ENCODE data around the gene RPS15.

Gene RPS15

GRCh38 chr19:1393841-1394240 lies 44.4 kb upstream of the RPS15 start:
- Histone ChIP-seq H3K27ac (ENCODE audit: low read depth, low read length, poor library complexity, severe bottlenecking) (no peak overlapping the region), H2AFZ (ENCODE audit: low read length) (no peak overlapping the region), H3K9ac (ENCODE audit: low read length) (no peak overlapping the region), H3K9me3 (ENCODE audit: low read length) (no peaks in the 10 kb centered on the region), H3K4me1 (ENCODE audit: insufficient read depth, low read length, severe bottlenecking) (no peaks in the 10 kb centered on the region), H3K27me3 (ENCODE audit: insufficient read depth, low read length) (no peaks in the 10 kb centered on the region), H3K4me2 (ENCODE audit: low read length) (no peak overlapping the region), H4K20me1 (ENCODE audit: insufficient read depth, low read length) (no peaks in the 10 kb centered on the region), H3K36me3 (ENCODE audit: insufficient read depth, low read length) (peaks cover 60% of the 10 kb centered on the region), H3K79me2 (ENCODE audit: insufficient read depth, low read length) (no peaks in the 10 kb centered on the region), H3F3A (ENCODE audit: insufficient read depth, low read length) (no peaks in the 10 kb centered on the region), H3K4me3 (ENCODE audit: low read depth, low read length, poor library complexity, severe bottlenecking) (no peak overlapping the region), H3K9me2 (ENCODE audit: low read depth, low read length) (no peaks in the 10 kb centered on the region)
- TF ChIP-seq EZH2 (IDR thresholded peaks at IDR 0.05; ENCODE audit: borderline replicate concordance, low read length) (no peak), CTCF (IDR thresholded peaks at IDR 0.05; ENCODE audit: low read length) (no peak)

GRCh38 chr19:1394252-1395193 lies 43.7 kb upstream of the RPS15 start:
- H3K27ac ChIP-seq (ENCODE audit: low read depth, low read length, poor library complexity, severe bottlenecking): no peak overlapping the region
- H3K36me3 ChIP-seq (ENCODE audit: insufficient read depth, low read length): peaks cover 53% of the 10 kb centered on the region
- no peak for TF ChIP-seq EZH2 (IDR thresholded peaks at IDR 0.05; ENCODE audit: borderline replicate concordance, low read length)
- no peaks in the 10 kb centered on the region for H3F3A ChIP-seq (ENCODE audit: insufficient read depth, low read length)
- H3K4me3 ChIP-seq (ENCODE audit: low read depth, low read length, poor library complexity, severe bottlenecking): no peak overlapping the region
- no peaks in the 10 kb centered on the region for H3K4me1 ChIP-seq (ENCODE audit: insufficient read depth, low read length, severe bottlenecking)
- no peaks in the 10 kb centered on the region for H3K79me2 ChIP-seq (ENCODE audit: insufficient read depth, low read length)
- H3K9ac ChIP-seq (ENCODE audit: low read length): no peak overlapping the region
- no peak overlapping the region for H3K4me2 ChIP-seq (ENCODE audit: low read length)
- no peaks in the 10 kb centered on the region for H3K27me3 ChIP-seq (ENCODE audit: insufficient read depth, low read length)
- no peaks in the 10 kb centered on the region for H4K20me1 ChIP-seq (ENCODE audit: insufficient read depth, low read length)
- H3K9me3 ChIP-seq (ENCODE audit: low read length): no peaks in the 10 kb centered on the region
- H2AFZ ChIP-seq (ENCODE audit: low read length): no peak overlapping the region
- no peaks in the 10 kb centered on the region for H3K9me2 ChIP-seq (ENCODE audit: low read depth, low read length)

- Histone ChIP-seq H3K9me3 (ENCODE audit: low read length) (no peaks in the 10 kb centered on the region), H3K36me3 (ENCODE audit: insufficient read depth, low read length) (peaks cover 47% of the 10 kb centered on the region), H3K79me2 (ENCODE audit: insufficient read depth, low read length) (no peaks in the 10 kb centered on the region), H3K27ac (ENCODE audit: low read depth, low read length, poor library complexity, severe bottlenecking) (no peak overlapping the region), H3F3A (ENCODE audit: insufficient read depth, low read length) (no peaks in the 10 kb centered on the region), H3K9me2 (ENCODE audit: low read depth, low read length) (no peaks in the 10 kb centered on the region), H2AFZ (ENCODE audit: low read length) (no peak overlapping the region), H3K27me3 (ENCODE audit: insufficient read depth, low read length) (no peaks in the 10 kb centered on the region), H3K4me3 (ENCODE audit: low read depth, low read length, poor library complexity, severe bottlenecking) (no peak overlapping the region), H4K20me1 (ENCODE audit: insufficient read depth, low read length) (no peaks in the 10 kb centered on the region), H3K4me1 (ENCODE audit: insufficient read depth, low read length, severe bottlenecking) (peaks cover under 1% of the 10 kb centered on the region), H3K9ac (ENCODE audit: low read length) (no peak overlapping the region), H3K4me2 (ENCODE audit: low read length) (no peak overlapping the region)
- TF ChIP-seq EZH2 (IDR thresholded peaks at IDR 0.05; ENCODE audit: borderline replicate concordance, low read length) (no peak), CTCF (IDR thresholded peaks at IDR 0.05; ENCODE audit: low read length) (no peak)
Measured at GRCh38 chr19:1395194-1396018, 42.8 kb upstream of the RPS15 start.
